HG02884 (cell line): ENCODE data around the gene PGM3.
"Not testable (repeated sequence)": the region's sequence is repeated elsewhere in the genome, so short reads cannot be mapped to it uniquely, and the experiment has no call there.

ENCODE experiments used
- ATAC-seq: cut with Tn5 transposase; IDR thresholded peaks from one replicate; pipeline ENCODE4 v1.9.1; 2021; ENCODE audit warnings: mild to moderate bottlenecking, moderate library complexity; ENCODE audit not compliant: unreplicated experiment

The PGM3 gene, protein sequence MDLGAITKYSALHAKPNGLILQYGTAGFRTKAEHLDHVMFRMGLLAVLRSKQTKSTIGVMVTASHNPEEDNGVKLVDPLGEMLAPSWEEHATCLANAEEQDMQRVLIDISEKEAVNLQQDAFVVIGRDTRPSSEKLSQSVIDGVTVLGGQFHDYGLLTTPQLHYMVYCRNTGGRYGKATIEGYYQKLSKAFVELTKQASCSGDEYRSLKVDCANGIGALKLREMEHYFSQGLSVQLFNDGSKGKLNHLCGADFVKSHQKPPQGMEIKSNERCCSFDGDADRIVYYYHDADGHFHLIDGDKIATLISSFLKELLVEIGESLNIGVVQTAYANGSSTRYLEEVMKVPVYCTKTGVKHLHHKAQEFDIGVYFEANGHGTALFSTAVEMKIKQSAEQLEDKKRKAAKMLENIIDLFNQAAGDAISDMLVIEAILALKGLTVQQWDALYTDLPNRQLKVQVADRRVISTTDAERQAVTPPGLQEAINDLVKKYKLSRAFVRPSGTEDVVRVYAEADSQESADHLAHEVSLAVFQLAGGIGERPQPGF

DNA sequence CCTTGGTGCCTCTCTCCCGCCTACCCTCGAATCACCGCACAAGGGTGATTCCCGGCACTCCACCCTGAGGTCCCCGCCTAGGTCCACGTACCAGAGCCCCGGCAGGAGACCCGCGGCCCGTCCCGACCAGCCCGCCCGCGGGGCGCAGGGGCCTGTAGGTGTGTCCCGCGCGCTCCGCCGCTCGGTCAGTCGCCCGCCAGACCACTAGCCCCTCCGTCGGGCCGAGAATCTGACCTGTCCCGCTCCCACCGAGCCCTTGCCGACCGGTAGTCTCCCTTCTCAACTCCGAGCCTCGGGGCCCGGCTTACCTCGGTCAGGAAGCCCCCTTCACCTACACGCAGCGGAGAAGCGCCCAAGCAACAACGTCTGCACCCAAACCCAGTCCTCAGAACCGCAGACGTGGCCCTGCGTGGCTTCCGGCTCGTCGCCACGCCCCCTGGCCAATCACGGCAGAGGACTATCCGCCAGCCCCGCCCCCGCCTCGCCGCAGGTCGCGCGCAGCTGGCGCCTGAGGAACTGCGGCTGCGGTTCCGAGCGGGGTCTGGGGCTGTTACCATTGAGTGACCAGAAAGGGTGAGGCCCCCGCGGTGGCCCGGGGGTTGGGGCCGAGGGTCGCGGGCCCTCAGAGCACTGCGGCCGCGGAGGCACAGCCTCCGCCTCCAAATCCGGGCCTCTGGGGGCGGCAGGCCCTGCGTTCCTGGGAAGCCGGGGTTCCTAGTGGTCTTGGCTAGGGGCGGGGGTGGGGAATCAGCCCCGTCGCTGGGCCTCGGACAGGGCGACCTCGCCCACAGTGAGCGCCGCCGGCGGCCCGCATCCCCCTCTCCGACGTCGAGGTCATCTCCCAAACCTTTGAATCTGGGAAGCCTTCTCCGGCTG lies at the start of gene PGM3, which contains the start of gene RWDD2A:
PGM3 (minus strand) TSS at position 395 of the 876 bp plus-strand sequence. CDS start 2,253 bp downstream, outside the sequence.
RWDD2A (plus strand) TSS at position 487 of the 876 bp plus-strand sequence. CDS start 1,095 bp downstream, outside the sequence.
- ATAC-seq = peak; percentile 94

DNA sequence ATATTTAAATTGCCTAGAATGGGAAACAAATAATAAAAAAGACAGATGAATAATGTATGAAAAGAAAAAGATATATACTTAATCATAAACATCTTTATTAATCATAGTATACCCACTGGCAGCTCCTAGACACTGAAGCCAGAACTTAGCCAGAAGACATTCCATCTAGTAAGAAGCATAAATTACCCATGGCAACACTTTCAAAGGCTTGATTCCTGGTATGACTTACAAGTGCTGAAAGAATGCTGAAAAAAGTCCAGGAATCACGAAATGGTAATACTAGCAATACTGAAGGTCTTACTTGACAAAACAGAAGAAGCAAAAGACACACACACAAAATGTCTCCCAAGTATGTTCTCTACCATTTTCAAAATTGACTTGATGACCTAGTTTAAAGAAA lies 38.1 kb upstream of the PGM3 start:
- ATAC-seq = no peak

DNA sequence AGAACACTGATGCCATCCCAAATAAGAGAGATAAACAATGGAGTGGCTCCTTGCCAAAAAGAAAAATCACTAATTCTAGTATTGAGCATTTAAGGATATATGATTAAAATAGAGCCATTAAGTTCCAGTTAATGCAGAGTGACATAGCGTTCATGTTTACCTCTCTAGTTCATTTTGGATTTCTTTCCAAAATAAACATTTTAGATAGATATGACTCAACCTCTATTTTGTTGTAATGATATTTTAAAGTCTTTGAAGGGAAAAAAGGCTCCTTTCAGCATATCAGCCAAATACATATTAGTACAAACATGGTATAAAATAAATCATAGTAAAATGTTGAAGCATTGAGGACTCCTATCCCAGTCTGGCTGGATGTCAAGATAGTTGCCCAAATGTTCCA lies 33.5 kb upstream of the PGM3 start:
- ATAC-seq = no peak

DNA sequence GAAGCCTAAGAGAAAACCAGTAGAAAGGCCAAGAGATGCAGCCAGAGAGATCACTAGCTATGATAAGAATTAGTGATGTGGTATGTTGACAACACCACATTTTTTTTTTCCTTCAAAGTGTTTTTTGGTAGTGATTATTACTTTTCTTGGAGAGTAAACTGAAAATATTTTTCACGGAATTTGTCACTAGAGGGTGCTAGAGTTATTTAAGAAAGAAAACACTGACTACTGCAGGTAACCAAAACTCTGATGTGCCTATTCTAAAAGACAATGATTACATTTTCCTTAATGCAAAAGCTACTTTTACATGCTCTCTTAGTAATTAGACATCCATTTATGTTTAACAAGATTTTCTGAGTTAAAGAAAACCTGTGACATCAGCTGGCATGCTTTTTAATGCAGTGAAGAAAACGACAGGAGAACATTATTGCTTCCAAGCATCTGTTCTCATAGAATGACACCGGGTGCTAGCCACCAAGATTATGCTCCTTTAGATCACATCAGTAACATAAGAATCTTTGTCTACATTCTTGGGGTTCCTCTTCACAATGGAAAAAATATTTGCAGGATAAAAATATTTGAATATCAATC lies 28.9 kb upstream of the PGM3 start:
- ATAC-seq = no peak

DNA sequence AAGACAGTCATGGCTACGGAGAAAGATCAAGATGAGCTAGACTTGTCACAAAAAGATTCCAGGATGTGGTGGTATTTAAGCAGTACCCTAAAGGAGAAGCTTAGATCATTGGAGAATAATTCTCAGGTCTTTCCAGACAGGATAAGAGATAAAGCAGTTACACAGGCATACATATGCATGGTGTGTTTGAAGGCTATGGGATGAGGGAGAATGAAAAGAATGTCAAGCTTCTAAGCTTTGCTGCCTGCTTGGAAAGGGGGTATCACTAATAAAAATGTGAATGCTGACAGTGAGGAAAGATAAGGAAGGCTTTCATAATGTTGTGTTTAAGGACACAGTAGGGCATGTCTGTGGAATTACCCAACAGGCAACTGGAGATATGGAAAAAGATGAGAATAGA lies 28.2 kb upstream of the PGM3 start:
- ATAC-seq = no peak

DNA sequence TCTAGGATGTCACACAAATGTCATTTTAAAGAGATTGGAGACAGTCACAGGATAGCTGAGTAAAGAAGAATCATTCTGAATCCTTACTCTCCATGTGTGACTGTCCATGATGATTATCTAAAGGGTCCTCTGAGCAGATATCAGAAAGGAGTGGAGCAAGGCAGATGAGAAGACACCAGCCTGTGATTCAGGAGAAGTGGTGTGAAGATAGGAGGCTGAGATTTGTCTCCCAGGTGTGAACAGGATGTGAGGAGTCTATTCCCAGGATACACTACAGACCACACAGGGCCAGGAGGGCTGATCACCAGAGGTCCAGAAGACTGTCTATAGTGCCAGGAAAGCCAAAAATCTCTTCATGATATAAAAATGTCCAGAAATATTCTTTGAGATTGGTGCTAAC lies 27.1 kb upstream of the PGM3 start:
- ATAC-seq = no peak

DNA sequence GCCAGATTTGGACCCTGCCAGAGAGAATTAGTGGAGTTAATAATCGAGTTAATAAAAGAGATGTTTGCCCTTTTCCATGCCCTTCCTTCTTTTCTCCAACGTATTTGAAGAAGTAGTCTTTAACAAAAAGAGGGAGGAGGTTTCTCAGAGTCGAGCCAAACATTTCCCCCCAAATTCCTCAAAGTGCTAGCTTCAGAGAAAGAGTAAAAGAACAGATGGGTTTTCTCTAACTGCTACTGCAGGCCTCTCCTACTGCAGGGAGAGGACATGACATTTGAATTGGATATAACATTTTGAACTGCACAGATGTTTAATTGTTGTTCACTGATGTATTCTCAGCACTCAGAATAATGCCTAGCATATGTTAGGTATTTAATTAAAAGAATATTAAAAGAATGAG lies 25.6 kb upstream of the PGM3 start:
- ATAC-seq = no peak

DNA sequence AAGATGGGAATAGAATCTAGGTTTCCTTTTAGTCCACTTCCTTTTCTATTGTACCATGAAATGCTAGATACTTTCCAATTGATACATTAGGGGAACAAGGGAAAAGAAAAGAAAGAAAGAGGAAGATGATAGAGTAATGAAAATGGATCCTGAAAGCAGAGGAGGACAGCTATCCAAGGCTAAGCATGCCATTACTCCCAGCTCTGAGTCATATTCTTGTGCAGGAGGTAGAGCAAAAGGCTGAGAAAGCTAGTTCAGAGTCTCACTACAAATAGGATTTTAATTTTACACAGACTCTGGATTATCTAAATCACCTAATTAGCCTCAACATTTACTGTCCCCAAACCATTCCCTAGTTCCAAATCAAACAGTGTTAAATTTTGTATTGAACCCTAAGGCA lies 23.7 kb upstream of the PGM3 start:
- no peak for ATAC-seq

DNA sequence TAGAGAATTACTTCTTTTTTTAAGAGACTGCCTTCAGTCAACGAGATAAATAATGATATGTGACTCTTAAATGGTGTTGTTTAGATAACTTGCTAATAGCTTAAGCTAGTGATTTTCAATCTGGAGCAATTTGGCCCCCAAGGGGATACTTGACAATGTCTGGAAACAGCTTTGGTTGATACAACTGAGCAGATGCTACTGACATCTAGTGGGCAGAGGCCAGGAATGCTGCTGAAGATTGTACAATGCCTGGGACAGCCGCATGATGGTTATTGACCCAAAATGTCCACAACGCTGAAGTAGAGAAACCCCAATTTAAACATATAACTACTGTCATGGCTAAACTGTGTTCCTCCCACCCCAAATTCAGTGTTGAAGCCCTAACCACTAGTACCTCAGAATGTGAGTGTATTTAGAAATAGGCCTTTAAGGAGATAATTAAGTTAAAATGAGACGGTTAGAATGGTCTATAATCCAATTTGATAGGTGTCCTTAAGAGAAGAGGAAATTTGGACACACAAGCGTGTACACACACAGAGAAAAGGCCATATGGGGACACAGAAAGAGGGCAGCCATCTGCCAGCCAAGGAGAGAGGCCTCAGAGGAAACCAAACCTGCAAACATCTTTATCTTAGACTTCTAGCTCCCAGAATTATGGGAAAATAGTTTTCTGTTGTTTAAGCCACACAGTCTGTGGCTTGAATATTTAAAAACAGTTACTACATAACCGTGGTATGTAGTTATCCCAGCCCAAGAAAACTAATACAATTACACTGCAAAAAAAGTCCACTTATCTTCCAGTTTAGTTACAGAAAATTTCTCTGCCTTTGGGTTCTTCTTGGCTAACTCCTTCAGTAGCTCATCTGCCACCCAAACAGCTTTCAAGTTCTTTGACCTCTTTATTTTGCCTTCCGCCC lies 22.3 kb upstream of the PGM3 start:
- peak; percentile 100 for ATAC-seq

DNA sequence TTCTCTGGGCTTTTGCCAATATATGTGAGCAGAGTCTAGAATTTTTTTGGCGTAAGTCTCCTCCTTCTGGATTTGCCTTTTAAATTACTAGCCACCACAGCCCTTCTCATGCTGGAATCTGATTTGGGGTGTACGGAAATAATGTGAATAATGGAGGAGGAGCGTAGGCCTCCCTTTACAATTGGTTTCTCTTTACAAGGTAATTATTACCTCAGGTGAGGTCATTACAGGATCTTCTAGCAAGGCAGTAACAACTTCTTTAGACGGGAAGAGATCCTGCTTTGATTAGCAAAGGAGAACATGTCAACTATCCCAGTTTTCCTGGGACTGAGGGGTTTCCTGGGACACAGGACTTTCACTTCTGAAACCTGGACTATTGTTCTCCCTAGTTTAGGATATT lies 9.0 kb upstream of the PGM3 start:
- no peak for ATAC-seq

DNA sequence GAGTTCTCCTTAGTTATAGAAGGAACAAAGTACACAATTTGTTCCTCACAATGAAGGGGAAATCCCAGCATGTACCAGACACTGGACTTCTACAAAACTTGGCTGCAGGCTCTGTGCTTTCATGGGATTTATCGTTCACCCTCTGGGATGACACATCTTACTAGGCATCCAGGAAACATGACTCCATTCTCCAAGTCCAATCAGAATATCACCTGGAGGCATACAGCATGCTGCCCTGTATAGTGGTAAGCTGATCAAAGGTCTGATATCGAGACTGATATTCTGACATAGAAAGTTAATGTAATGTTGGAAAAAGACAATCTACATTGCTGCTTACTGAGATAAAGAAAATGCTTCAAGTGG lies 6.8 kb upstream of the PGM3 start:
- peak; percentile 7 for ATAC-seq

DNA sequence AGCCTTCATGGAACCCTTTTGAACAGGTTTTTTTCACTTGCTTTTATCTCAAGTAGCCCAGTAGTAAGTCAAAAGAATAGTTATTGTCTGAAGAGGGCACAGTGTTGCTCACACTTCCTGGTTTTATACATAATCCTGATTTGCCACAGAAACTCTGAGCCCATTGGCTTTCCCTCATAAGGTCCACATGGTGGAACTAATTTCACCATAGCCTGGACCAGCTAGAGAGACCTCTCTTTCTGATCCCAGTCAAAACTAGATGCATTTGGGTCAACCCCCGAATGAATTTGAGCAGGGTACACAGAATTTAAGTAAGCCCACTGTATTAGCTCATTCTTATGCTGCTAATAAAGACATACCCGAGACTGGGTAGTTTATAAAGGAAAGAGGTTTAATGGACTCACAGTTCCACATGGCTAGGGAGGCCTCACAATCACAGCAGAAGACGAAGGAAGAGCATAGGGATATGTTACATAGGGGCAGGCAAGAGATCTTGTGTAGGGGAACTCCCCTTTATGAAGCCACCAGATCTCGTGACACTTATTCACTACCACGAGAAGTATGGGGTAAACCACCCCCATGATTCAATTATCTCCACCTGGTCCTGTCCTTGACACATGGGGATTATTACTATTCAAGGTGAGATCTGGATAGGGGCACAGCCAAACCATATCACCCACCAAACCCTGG lies 6.3 kb upstream of the PGM3 start:
- peak; percentile 66 for ATAC-seq

DNA sequence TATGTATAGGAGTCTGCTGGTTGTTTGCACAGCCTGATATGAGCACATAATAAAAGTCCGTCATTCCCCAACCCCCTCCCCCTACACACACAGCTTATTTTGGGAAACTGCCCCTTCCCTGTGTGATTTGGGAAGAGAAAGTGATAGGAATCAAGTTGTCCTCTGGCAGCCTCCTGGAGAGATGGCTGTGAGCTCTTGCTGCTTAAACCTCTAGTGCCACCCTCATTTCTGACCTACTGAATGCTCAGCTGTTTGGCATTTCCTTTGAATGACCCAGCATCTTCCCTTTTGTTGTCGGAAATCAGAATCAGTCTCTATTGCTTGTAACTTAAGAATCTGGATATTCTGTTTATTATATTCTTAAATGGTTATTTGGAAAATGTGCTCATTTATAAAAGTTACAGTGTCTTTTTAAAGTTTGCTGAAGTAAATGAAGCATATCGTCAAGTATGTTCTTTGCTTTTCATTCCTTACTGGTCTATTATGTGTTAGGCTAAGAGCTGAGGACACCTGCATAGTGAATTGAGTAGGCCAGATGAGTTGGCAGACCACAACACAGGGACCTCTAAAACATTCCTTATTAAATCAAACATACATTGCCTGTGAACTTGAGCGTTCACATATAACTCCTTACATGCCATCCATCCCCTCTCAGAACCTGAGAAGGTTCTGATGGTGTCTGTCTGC lies 5.6 kb upstream of the PGM3 start:
- ATAC-seq = no peak

DNA sequence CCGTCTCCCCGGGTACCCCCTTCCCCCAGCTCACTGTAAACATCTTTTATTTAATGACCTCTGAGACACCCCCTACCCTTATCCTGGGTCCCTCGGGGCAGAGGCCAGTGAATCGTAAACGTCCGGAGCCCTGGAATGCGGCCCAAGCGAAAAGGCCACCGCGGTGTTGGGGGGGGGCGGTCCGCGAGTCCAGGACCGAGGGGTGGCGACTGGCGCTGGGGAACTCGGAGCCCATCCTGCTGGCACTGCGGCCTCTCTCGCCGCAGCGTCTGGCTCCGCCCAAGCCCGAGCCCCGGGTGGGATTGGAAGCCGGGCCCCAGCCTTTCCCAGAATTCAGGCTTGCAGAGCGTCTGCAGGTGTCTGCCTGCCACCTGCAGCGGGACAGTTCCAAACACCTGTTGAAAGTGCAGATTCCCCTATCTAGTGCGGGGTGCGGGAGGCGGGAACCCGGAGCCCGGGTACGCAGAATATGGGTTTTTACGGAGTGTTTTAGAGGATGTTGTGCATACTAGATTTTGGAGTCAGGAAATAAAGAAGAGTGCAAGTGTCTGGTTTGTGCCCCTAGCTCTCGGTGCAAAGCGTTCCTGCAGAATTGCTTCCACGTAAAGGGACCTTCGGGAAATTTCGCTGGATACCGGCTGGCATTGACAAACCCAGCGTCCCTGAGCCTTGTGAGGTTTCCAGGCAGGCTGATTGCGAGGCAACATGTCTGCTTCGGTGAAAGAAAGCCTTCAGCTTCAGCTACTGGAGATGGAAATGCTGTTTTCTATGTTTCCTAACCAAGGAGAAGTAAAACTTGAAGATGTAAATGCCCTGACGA lies 892 bp upstream of the PGM3 start:
- peak; percentile 19 for ATAC-seq

DNA sequence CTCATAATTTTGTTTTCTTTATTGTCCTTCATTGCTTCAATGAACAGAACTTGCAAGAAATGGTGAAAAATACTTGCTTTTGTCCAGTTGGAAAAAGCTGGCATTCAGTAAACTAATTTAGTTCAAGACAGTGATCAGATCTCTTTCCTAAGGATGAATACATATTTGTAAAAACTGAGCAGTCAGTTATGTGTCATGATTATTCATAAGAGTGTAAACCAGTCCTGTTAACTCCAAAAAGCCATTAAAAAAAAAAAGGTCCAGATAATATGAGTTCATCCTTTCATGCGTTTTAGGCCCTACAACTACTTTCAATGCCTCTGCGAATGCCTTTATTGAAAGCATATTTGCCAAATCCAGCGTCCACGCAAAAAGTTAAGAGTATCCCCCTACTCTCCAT lies 609 bp downstream of the PGM3 start:
- peak; percentile 2 for ATAC-seq

DNA sequence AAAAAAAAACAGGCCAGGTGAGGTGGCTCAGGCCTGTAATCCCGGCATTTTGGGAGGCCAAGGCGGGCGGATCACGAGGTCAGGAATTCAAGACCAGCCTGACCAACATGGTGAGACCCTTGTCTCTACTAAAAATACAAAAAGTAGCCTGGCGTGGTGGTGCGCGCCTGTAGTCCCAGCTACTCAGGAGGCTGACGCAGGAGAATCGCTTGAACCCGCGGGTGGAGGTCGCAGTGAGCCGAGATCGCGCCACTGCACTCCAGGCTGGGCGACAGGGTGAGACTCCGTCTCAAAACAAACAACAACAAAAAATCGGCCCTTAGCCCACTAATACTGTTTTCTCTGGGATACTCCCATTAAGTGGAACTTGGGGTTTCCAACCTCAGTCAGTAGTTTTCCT lies 1.1 kb downstream of the PGM3 start:
- ATAC-seq = not testable (repeated sequence)

DNA sequence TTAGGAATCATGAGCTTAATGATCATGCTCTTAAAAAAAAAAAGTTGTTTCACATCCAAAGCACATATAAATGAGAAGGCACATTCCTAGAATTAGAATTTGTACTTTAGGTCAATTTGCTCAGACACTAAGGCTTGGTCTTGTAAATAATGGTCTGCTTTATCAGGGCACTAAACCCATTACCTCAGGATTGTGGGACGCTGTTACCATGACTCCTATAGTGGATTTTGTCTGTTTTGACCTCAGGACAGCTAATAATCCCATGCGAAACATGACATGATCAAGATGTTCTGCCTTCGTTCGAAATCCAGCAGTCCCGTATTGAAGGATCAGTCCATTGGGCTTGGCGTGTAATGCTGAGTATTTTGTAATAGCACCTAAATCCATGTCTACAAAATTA lies 2.4 kb downstream of the PGM3 start:
- no peak for ATAC-seq

DNA sequence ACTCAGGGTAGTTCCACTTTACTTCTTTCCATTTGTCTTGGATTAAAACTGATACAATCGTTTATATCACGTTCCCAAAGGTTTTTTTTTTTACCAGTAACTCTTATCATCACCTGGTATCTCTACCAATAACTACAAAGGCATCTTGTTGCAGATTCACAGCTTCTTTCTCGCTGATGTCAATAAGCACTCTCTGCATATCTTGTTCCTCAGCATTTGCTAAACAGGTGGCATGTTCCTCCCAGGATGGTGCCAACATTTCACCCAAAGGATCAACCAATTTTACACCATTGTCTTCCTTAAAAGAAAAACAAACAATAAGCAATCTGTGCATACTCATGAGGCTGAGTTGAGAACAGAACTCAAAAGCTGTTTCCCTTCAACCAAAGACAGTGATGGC lies 4.6 kb downstream of the PGM3 start:
- no peak for ATAC-seq
